MCF 10A (cell line): ENCODE data around the gene TLN1. TPM values are rescaled to one million over a fixed set of nuclear protein-coding genes. Genes with fewer than 3 reads are reported as not detected.

ENCODE experiments used
- BruUV-seq: library from RNA; stranded (reverse); fragments of 400-500 nt; replicated peaks from 2 replicates; lab custom pipeline; 2021; lab: Mats Ljungman, UMichigan
- CTCF ChIA-PET: fragments of 300-600 bp; sonication (Branson Sonifier 250); formaldehyde crosslinking; extraction: SDS; loops from one replicate; lab custom pipeline; 2021; ENCODE audit warnings: antibody characterized with exemption, inconsistent platforms; lab: Yijun Ruan, JAX
- POLR2A ChIA-PET: fragments of 300-600, 350-650 bp; sonication (Branson Sonifier 250); formaldehyde crosslinking; extraction: SDS; loops from one replicate; lab custom pipeline; 2020; ENCODE audit warnings: antibody characterized with exemption, inconsistent platforms; lab: Yijun Ruan, JAX
- DNase-seq: peaks from one replicate; pipeline ENCODE4 v3.0.0-alpha.2; 2018; ENCODE audit not compliant: unreplicated experiment
- H3K27ac Mint-ChIP-seq: one replicate; pipeline ENCODE4 v1.8.0; 2022; ENCODE audit warnings: mild to moderate bottlenecking, low read depth, mixed read lengths; ENCODE audit not compliant: unreplicated experiment
- H3K27me3 Mint-ChIP-seq: one replicate; pipeline ENCODE4 v1.8.0; 2022; ENCODE audit warnings: mixed read lengths; ENCODE audit not compliant: insufficient read depth, unreplicated experiment
- H3K36me3 Mint-ChIP-seq: one replicate; pipeline ENCODE4 v1.8.0; 2022; ENCODE audit warnings: mild to moderate bottlenecking, moderate library complexity, mixed read lengths; ENCODE audit not compliant: insufficient read depth, unreplicated experiment
- H3K4me1 Mint-ChIP-seq: one replicate; pipeline ENCODE4 v1.8.0; 2022; ENCODE audit warnings: mixed read lengths; ENCODE audit not compliant: insufficient read depth, unreplicated experiment
- H3K4me3 Mint-ChIP-seq: one replicate; pipeline ENCODE4 v1.8.0; 2022; ENCODE audit warnings: mild to moderate bottlenecking, moderate library complexity, mixed read lengths; ENCODE audit not compliant: unreplicated experiment
- H3K9me3 Mint-ChIP-seq: one replicate; pipeline ENCODE4 v1.8.0; 2022; ENCODE audit warnings: mixed read lengths; ENCODE audit not compliant: unreplicated experiment
- CTCF ChIP-seq: fragments of 200-600 bp; IDR thresholded peaks from one replicate; pipeline ENCODE4 v1.8.0; 2022; ENCODE audit warnings: antibody characterized with exemption, mild to moderate bottlenecking; ENCODE audit not compliant: unreplicated experiment
- intact Hi-C: fragments of 100-400 bp; cut with micrococcal nuclease; formaldehyde crosslinking; loops from 2 replicates; pipeline ENCODE4 v1.14.1; 2022
- total RNA-seq: library from RNA; stranded (reverse); gene quantifications from 2 replicates; pipeline ENCODE4 v1.2.3, GENCODE V29; 2022

The TLN1 gene
- total RNA-seq, 1 experiment from 2014 or later = 224 TPM

- no peak for TF ChIP-seq CTCF
- H3K27me3 Mint-ChIP-seq = no peaks in the 10 kb centered on the region
- H3K27ac Mint-ChIP-seq = no peak overlapping the region
- BruUV-seq = no TSS peak
- peaks cover 9% of the 10 kb centered on the region for H3K4me1 Mint-ChIP-seq
- no peak overlapping the region for H3K4me3 Mint-ChIP-seq
- intact Hi-C loops = no loop called here
- peaks cover 8% of the 10 kb centered on the region for H3K36me3 Mint-ChIP-seq
- no peaks in the 10 kb centered on the region for H3K9me3 Mint-ChIP-seq
- DNase-seq = no peak
- CTCF ChIA-PET = interaction anchor here (0.6 kb wide), 1 partner anchor 119 kb away, joined by 4 read pairs; no protein-coding TSS in a partner anchor
- POLR2A ChIA-PET = interaction anchor here (0.6 to 2.2 kb wide), 2 partner anchors 9 to 16 kb away, joined by 3 to 5 read pairs; no protein-coding TSS in a partner anchor
These were observed 31.8 kb upstream of the TLN1 start for GRCh38 chr9:35763803-35764202.

GRCh38 chr9:35763181-35763580 is 31.2 kb upstream of the TLN1 start:
- intact Hi-C loops = no loop called here
- no peaks in the 10 kb centered on the region for H3K9me3 Mint-ChIP-seq
- H3K4me3 Mint-ChIP-seq = no peak overlapping the region
- POLR2A ChIA-PET = interaction anchor here (0.6 to 4.8 kb wide), 3 partner anchors 8 to 35 kb away, joined by 5 to 24 read pairs (median 7); no protein-coding TSS in a partner anchor
- CTCF ChIA-PET = interaction anchor here (0.7 to 2.0 kb wide), 2 partner anchors 8 to 117 kb away, joined by 6 to 7 read pairs; no protein-coding TSS in a partner anchor
- no TSS peak for BruUV-seq
- peaks cover 8% of the 10 kb centered on the region for H3K36me3 Mint-ChIP-seq
- H3K4me1 Mint-ChIP-seq = peaks cover 13% of the 10 kb centered on the region
- no peak for TF ChIP-seq CTCF
- no peaks in the 10 kb centered on the region for H3K27me3 Mint-ChIP-seq
- no peak overlapping the region for H3K27ac Mint-ChIP-seq
- DNase-seq = no peak

DNA sequence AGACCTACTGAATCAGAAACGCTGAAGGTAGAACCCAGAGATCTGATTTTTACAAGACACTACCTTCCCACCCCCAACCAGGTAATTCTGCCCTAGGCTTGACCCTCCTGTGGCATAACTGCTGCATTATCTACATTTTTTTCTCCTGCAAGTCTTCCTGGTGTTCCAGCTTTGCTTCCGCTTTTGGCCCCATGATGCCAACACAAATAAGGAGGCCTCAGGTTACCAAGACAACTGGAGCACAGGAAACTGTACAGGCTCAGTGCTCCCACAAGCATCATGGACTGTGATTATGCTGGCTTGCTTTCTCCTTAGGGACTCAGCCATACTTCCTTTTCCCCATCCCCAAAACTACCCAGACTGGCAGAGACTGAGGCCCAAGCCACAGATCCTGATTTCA is 28.7 kb upstream of the TLN1 start:
- intact Hi-C loops = no loop called here
- Mint-ChIP-seq H3K4me3 (no peak overlapping the region), H3K27ac (no peak overlapping the region), H3K9me3 (no peaks in the 10 kb centered on the region), H3K4me1 (peaks cover 20% of the 10 kb centered on the region), H3K36me3 (peaks cover 14% of the 10 kb centered on the region), H3K27me3 (no peaks in the 10 kb centered on the region)
- peak; percentile 59 for DNase-seq
- BruUV-seq = no TSS peak
- POLR2A ChIA-PET = interaction anchor here (0.7 to 4.9 kb wide), 4 partner anchors 9 to 72 kb away, joined by 3 to 48 read pairs (median 16); partner anchors contain the start of genes GBA2 and RGP1
- no peak for TF ChIP-seq CTCF
- CTCF ChIA-PET = interaction anchor here (0.5 to 2.0 kb wide), 8 partner anchors 13 to 116 kb away, joined by 3 to 6 read pairs (median 3); no protein-coding TSS in a partner anchor

GRCh38 chr9:35759795-35760194 is 27.8 kb upstream of the TLN1 start:
- peaks cover 14% of the 10 kb centered on the region for H3K36me3 Mint-ChIP-seq
- no peaks in the 10 kb centered on the region for H3K27me3 Mint-ChIP-seq
- no peaks in the 10 kb centered on the region for H3K9me3 Mint-ChIP-seq
- ChIA-PET POLR2A (interaction anchor here (1.2 to 4.9 kb wide), 4 partner anchors 9 to 28 kb away, joined by 4 to 48 read pairs (median 16); partner anchors contain the start of genes CREB3, GBA2, RGP1 and TLN1), CTCF (interaction anchor here (1.3 kb wide), 1 partner anchor 27 kb away, joined by 3 read pairs; no protein-coding TSS in a partner anchor)
- no TSS peak for BruUV-seq
- no peak for TF ChIP-seq CTCF
- peaks cover 20% of the 10 kb centered on the region for H3K4me1 Mint-ChIP-seq
- H3K27ac Mint-ChIP-seq = no peak overlapping the region
- intact Hi-C loops = no loop called here
- no peak overlapping the region for H3K4me3 Mint-ChIP-seq
- DNase-seq = no peak
